ENCODE data around the gene CHST15. TPM values are rescaled to one million over a fixed set of nuclear protein-coding genes. Genes with fewer than 3 reads are reported as not detected.

Gene CHST15
- total RNA-seq, 6 donors from 2014 or later: 16.1 to 54.5 (median 27.3) TPM

DNA sequence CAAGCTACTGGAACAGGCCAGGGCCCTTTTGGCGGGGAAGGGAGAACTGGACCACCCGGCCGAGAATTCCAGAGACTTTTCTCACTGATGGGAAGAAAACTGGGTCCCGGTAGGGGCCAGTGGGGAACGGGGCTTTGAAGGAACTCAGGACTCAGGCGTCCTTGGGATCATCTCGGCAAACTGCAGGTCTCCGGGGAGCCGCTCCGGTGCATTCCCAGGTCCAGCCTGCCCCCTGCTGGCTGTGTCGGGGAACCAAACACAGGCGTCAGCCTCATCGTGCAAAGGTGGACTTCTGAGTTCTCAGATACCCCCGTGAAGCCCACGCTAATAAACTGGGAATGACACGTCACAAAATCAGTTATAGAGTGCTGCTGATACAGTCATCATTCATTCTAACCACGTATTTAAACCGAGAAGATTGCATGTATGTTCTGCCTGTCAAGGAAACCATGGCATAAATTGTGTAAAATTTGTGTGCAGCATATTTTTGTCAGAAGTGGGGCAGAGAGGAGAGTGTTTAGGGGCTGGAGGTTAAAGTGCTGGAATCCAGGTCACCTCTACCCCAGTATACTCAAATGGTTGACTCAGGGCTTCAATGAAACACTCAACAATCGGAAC lies 125.7 kb downstream of the CHST15 start:
- no peaks in the 10 kb centered on the region for H3K36me3 ChIP-seq
- TF ChIP-seq, protein P1, sequence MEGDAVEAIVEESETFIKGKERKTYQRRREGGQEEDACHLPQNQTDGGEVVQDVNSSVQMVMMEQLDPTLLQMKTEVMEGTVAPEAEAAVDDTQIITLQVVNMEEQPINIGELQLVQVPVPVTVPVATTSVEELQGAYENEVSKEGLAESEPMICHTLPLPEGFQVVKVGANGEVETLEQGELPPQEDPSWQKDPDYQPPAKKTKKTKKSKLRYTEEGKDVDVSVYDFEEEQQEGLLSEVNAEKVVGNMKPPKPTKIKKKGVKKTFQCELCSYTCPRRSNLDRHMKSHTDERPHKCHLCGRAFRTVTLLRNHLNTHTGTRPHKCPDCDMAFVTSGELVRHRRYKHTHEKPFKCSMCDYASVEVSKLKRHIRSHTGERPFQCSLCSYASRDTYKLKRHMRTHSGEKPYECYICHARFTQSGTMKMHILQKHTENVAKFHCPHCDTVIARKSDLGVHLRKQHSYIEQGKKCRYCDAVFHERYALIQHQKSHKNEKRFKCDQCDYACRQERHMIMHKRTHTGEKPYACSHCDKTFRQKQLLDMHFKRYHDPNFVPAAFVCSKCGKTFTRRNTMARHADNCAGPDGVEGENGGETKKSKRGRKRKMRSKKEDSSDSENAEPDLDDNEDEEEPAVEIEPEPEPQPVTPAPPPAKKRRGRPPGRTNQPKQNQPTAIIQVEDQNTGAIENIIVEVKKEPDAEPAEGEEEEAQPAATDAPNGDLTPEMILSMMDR (IDR thresholded peaks at IDR 0.05): peak; percentile 61 to 89 (median 74)
- no peak for TF ChIP-seq POLR2AphosphoS5 (IDR thresholded peaks at IDR 0.05)
- H3K4me1 ChIP-seq: peaks cover 0 to 3% (median 1%) of the 10 kb centered on the region in 4 donors
- H3K4me3 ChIP-seq: no peak overlapping the region
- H3K27me3 ChIP-seq: peaks cover 0 to 15% (median 5%) of the 10 kb centered on the region in 4 donors
- 7 to 10% methylated on average over 12 to 19 of the region's 19 CpGs for WGBS, 2 donors
- no peak overlapping the region for H3K27ac ChIP-seq
- ATAC-seq (ENCODE audit: low FRiP score in 2 of 2) (peak in 1 of 2 donors; percentile 86), DNase-seq (peak; percentile 67 to 88)
- H3K9me3 ChIP-seq: no peaks in the 10 kb centered on the region

DNA sequence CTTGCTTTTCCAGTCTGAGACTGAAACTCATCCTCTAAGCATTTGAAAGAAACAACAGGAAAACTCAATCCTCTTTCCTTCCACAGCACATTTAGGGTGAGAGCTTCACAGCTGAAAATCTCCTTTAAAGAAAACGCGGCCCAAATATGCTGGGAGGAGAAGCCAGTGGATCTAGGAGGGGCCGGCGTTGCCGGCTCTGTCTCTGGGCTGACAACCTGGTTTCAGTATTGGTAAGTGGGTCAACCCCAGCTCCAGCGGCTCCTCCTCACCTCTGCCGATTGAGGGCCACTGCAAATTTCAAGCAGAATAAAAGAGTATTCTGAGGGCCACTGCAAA lies 126.5 kb downstream of the CHST15 start:
- Histone ChIP-seq H3K27ac (no peak overlapping the region), H3K36me3 (no peaks in the 10 kb centered on the region), H3K4me3 (no peak overlapping the region), H3K9me3 (no peaks in the 10 kb centered on the region), H3K27me3 (peaks cover 0 to 11% (median 4%) of the 10 kb centered on the region in 4 donors), H3K4me1 (no peaks in the 10 kb centered on the region)
- ATAC-seq (ENCODE audit: low FRiP score in 2 of 2) (peak in 1 of 2 donors; percentile 54), DNase-seq (no peak)
- WGBS, 2 donors: 58 to 82% methylated on average over 7 of the region's 7 CpGs
- TF ChIP-seq POLR2A (IDR thresholded peaks at IDR 0.05) (no peak), EP300 (IDR thresholded peaks at IDR 0.05) (no peak), POLR2AphosphoS5 (IDR thresholded peaks at IDR 0.05) (no peak)
- TF ChIP-seq, protein P1 (IDR thresholded peaks at IDR 0.05): no peak

DNA sequence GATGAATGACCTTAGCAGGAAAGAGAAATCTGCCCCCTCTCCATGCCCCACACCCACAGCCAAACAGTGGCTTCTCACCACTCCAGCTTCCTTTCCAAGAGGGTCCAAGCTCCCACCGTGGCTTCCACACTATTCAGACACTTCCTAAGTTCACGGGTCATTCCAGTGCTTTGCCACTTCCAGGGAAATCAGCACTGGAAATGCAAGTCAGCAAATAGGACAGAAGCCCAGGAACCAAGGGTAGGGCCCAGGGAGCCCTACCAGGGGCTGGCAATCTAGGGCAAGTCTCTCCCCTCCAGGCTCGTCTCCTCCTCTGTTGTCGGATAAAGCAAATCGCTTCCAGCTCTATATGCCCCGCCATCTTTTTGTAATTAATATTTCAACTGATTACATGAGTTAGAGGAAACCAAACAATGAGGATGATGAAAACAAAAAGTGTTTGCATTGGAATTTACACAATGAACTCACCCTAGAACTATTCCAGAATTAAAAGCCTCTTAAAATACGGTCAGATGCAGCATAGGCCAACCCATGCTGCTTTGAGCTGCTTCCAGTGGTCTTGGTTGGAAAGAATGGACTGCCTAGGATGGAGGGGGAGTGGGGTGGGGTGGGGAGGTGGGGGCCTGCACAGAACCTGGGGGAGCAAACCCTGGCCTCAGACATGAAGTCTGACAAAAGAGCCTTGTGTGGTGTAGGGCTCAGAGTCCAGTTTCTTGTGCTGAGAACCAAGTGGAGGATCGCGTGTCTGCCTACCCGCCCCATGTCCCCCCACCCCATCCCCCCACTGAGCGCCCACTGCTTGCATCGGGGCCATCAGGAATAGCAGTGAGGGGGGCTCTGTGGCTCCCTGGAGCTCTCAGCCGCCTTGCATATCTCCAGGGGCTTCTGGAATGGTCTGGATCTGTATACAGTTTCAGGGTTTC lies 127.2 kb downstream of the CHST15 start:
- WGBS, 2 donors: 52 to 53% methylated on average over 10 to 13 of the region's 13 CpGs
- TF ChIP-seq, protein P1 (IDR thresholded peaks at IDR 0.05): no peak
- Histone ChIP-seq H3K27ac (no peak overlapping the region), H3K36me3 (no peaks in the 10 kb centered on the region), H3K4me1 (no peaks in the 10 kb centered on the region), H3K9me3 (no peaks in the 10 kb centered on the region), H3K27me3 (peaks cover 0 to 11% (median 4%) of the 10 kb centered on the region in 4 donors), H3K4me3 (no peak overlapping the region)
- ATAC-seq (ENCODE audit: low FRiP score in 2 of 2) (no peak), DNase-seq (no peak)

DNA sequence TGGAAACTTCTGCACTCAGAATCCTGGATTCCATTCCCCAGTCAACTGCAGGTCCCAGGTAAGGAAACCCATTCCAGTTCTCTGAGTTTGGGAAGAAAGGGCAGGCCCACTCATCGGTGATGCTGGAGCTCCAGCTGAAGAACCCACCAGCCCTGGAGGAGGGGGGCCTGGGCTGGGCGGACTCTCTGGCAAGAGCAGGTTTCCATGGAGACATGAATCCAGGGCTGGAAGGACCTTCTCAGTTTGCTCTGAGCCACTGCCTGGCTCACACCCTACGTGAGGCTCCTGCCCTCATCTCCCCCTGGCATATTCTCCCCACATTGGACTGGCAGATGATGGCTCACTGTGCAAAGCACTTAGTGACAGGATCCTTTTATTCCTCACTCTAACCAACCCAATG lies 128.4 kb downstream of the CHST15 start:
- DNase-seq (no peak), ATAC-seq (ENCODE audit: low FRiP score in 2 of 2) (no peak)
- Histone ChIP-seq H3K36me3 (no peaks in the 10 kb centered on the region), H3K9me3 (no peaks in the 10 kb centered on the region), H3K4me1 (no peaks in the 10 kb centered on the region), H3K27me3 (peaks cover 0 to 8% (median 4%) of the 10 kb centered on the region in 4 donors), H3K27ac (no peak overlapping the region), H3K4me3 (no peak overlapping the region)
- WGBS, 2 donors: 52 to 82% methylated on average over 2 to 3 of the region's 3 CpGs
- TF ChIP-seq, protein P1 (IDR thresholded peaks at IDR 0.05): no peak
